Measurements from ENCODE around the gene BANF2. TPM values are rescaled to one million over a fixed set of nuclear protein-coding genes. Genes with fewer than 3 reads are reported as not detected.

Gene BANF2
- total and polyA plus RNA-seq, 2 experiments from 2014 or later, result not detected

DNA sequence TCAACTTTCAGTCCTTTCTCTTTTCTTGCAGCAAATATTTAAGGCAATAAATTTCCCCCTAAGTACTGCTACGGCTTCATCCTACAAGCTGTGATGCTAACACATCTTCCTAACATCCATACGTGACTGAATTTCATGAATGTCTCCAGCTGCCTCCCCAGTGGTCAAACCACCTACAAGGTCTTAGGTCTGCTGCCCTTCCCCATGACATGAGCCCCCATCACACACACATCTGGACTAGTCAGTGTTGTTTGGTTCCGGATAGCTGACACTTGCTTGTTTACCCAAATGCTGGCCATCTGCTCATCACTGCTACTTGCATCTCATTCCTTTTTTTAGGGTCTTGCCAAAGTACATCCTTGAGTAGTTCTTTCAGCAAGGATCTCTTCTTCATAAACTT is 32.3 kb upstream of the BANF2 start:
- Histone ChIP-seq H3K79me2 (replicated peaks; ENCODE audit: insufficient read depth) (peaks cover 97% of the 10 kb centered on the region), H3K9me2 (ENCODE audit: insufficient read depth) (no peaks in the 10 kb centered on the region), H2AFZ (no peak overlapping the region), H3K27me3 (ENCODE audit: insufficient read depth) (no peaks in the 10 kb centered on the region), H3K4me2 (no peak overlapping the region), H3F3A (replicated peaks; ENCODE audit: low read depth) (no peaks in the 10 kb centered on the region), H3K36me3 (ENCODE audit: insufficient read depth) (no peaks in the 10 kb centered on the region), H3K4me3 (no peak overlapping the region), H4K20me1 (replicated peaks; ENCODE audit: insufficient read depth) (peaks cover 24% of the 10 kb centered on the region), H3K27ac (ENCODE audit: low read depth) (no peak overlapping the region; the same call in 1 of the 2 replicates), H3K4me1 (ENCODE audit: insufficient read depth) (peaks cover 49% of the 10 kb centered on the region)
- peaks cover 13% of the 10 kb centered on the region; the same call in 2 of the 3 replicates for H3K36me3 Mint-ChIP-seq (ENCODE audit: low read depth)
- H3K27me3 Mint-ChIP-seq (ENCODE audit: insufficient read depth, low read depth, poor library complexity), result peaks cover 2% of the 10 kb centered on the region
- H3K4me1 Mint-ChIP-seq, result peaks cover 74% of the 10 kb centered on the region
- H3K27ac Mint-ChIP-seq, result no peak overlapping the region
- no peak overlapping the region for H3K4me3 Mint-ChIP-seq
- H3K9me3 Mint-ChIP-seq, result no peaks in the 10 kb centered on the region
- no peak for DNase-seq (ENCODE audit: low spot score)
- TF ChIP-seq STAT1 (IDR thresholded peaks at IDR 0.05; ENCODE audit: unreplicated experiment) (no peak), NANOG (IDR thresholded peaks at IDR 0.05; ENCODE audit: borderline replicate concordance) (no peak)
- TF ChIP-seq, protein P1, sequence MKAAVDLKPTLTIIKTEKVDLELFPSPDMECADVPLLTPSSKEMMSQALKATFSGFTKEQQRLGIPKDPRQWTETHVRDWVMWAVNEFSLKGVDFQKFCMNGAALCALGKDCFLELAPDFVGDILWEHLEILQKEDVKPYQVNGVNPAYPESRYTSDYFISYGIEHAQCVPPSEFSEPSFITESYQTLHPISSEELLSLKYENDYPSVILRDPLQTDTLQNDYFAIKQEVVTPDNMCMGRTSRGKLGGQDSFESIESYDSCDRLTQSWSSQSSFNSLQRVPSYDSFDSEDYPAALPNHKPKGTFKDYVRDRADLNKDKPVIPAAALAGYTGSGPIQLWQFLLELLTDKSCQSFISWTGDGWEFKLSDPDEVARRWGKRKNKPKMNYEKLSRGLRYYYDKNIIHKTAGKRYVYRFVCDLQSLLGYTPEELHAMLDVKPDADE (IDR thresholded peaks at IDR 0.05), result no peak
- ATAC-seq, result no peak

DNA sequence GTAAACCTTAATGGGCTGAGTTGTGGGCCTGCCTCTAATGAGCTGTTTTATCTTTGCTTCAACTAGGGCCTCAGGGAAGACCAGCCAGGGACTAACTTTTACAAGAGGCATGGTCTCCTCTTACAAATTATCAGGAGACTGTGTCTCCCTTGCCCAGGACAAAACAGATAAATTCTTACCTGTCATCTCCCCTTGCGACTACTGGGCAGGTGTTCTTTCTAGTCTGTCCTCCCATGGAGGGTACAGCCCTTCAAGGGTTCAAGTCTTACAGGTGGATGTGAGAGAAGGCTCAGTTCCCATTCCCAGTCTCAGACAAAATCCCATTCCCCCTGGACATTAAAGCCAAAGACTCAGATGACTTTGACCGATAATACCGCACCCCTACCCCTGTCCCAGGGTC is 31.3 kb upstream of the BANF2 start:
- Mint-ChIP-seq H3K27me3 (ENCODE audit: insufficient read depth, low read depth, poor library complexity) (peaks cover 2% of the 10 kb centered on the region), H3K27ac (peak overlapping the region; percentile 17; the same call in 1 of the 2 replicates), H3K9me3 (no peaks in the 10 kb centered on the region), H3K4me3 (no peak overlapping the region), H3K4me1 (peaks cover 67% of the 10 kb centered on the region), H3K36me3 (ENCODE audit: low read depth) (peaks cover 13% of the 10 kb centered on the region; the same call in 2 of the 3 replicates)
- peaks cover 23% of the 10 kb centered on the region for H4K20me1 ChIP-seq (replicated peaks; ENCODE audit: insufficient read depth)
- H3K36me3 ChIP-seq (ENCODE audit: insufficient read depth), result no peaks in the 10 kb centered on the region
- no peak overlapping the region for H2AFZ ChIP-seq
- TF ChIP-seq POLR2AphosphoS5 (IDR thresholded peaks at IDR 0.05; ENCODE audit: low read depth) (no peak), EZH2 (IDR thresholded peaks at IDR 0.05; ENCODE audit: low read depth, unreplicated experiment) (no peak), ZNF114 (CRISPR knock-in tag; IDR thresholded peaks at IDR 0.05) (no peak), EZH2phosphoT487 (IDR thresholded peaks at IDR 0.05; ENCODE audit: unreplicated experiment) (no peak), JUNB (IDR thresholded peaks at IDR 0.05; ENCODE audit: unreplicated experiment) (no peak), ZNF331 (CRISPR knock-in tag; IDR thresholded peaks at IDR 0.05; ENCODE audit: low read depth) (no peak)
- TF ChIP-seq, protein P2, sequence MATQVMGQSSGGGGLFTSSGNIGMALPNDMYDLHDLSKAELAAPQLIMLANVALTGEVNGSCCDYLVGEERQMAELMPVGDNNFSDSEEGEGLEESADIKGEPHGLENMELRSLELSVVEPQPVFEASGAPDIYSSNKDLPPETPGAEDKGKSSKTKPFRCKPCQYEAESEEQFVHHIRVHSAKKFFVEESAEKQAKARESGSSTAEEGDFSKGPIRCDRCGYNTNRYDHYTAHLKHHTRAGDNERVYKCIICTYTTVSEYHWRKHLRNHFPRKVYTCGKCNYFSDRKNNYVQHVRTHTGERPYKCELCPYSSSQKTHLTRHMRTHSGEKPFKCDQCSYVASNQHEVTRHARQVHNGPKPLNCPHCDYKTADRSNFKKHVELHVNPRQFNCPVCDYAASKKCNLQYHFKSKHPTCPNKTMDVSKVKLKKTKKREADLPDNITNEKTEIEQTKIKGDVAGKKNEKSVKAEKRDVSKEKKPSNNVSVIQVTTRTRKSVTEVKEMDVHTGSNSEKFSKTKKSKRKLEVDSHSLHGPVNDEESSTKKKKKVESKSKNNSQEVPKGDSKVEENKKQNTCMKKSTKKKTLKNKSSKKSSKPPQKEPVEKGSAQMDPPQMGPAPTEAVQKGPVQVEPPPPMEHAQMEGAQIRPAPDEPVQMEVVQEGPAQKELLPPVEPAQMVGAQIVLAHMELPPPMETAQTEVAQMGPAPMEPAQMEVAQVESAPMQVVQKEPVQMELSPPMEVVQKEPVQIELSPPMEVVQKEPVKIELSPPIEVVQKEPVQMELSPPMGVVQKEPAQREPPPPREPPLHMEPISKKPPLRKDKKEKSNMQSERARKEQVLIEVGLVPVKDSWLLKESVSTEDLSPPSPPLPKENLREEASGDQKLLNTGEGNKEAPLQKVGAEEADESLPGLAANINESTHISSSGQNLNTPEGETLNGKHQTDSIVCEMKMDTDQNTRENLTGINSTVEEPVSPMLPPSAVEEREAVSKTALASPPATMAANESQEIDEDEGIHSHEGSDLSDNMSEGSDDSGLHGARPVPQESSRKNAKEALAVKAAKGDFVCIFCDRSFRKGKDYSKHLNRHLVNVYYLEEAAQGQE (IDR thresholded peaks at IDR 0.05; ENCODE audit: unreplicated experiment), result no peak
- TF ChIP-seq, protein P1 (IDR thresholded peaks at IDR 0.05), result no peak
- TF ChIP-seq, protein P3, sequence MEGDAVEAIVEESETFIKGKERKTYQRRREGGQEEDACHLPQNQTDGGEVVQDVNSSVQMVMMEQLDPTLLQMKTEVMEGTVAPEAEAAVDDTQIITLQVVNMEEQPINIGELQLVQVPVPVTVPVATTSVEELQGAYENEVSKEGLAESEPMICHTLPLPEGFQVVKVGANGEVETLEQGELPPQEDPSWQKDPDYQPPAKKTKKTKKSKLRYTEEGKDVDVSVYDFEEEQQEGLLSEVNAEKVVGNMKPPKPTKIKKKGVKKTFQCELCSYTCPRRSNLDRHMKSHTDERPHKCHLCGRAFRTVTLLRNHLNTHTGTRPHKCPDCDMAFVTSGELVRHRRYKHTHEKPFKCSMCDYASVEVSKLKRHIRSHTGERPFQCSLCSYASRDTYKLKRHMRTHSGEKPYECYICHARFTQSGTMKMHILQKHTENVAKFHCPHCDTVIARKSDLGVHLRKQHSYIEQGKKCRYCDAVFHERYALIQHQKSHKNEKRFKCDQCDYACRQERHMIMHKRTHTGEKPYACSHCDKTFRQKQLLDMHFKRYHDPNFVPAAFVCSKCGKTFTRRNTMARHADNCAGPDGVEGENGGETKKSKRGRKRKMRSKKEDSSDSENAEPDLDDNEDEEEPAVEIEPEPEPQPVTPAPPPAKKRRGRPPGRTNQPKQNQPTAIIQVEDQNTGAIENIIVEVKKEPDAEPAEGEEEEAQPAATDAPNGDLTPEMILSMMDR (conservative IDR thresholded peaks at IDR 0.05; ENCODE audit: low read depth in 2 of 2), result no peak
- peaks cover 43% of the 10 kb centered on the region for H3K4me1 ChIP-seq (ENCODE audit: insufficient read depth)
- no peaks in the 10 kb centered on the region for H3F3A ChIP-seq (replicated peaks; ENCODE audit: low read depth)
- no peak for DNase-seq (ENCODE audit: low spot score)
- no peaks in the 10 kb centered on the region for H3K27me3 ChIP-seq (ENCODE audit: insufficient read depth)
- H3K4me2 ChIP-seq, result no peak overlapping the region
- no peak overlapping the region; the same call in 1 of the 2 replicates for H3K27ac ChIP-seq (ENCODE audit: low read depth)
- H3K9me2 ChIP-seq (ENCODE audit: insufficient read depth), result no peaks in the 10 kb centered on the region
- ATAC-seq, result no peak
- no peak overlapping the region for H3K4me3 ChIP-seq
- peaks cover 97% of the 10 kb centered on the region for H3K79me2 ChIP-seq (replicated peaks; ENCODE audit: insufficient read depth)
